Stimulated activated CD8-positive, alpha-beta memory T cell treated with anti-CD3 and anti-CD28 coated beads, Interleukin-12 subunit alpha, Interleukin-12 subunit beta, amount 100 ng/mL, for 4 hours (primary cell): ENCODE results near the gene ARHGAP44.
"Not testable (repeated sequence)": the region's sequence is repeated elsewhere in the genome, so short reads cannot be mapped to it uniquely, and the experiment has no call there.

Source experiments
- DNase-seq: peaks from one replicate; pipeline ENCODE4 v3.0.0-alpha.2; 2020; ENCODE audit warnings: low read depth

The ARHGAP44 gene

DNA sequence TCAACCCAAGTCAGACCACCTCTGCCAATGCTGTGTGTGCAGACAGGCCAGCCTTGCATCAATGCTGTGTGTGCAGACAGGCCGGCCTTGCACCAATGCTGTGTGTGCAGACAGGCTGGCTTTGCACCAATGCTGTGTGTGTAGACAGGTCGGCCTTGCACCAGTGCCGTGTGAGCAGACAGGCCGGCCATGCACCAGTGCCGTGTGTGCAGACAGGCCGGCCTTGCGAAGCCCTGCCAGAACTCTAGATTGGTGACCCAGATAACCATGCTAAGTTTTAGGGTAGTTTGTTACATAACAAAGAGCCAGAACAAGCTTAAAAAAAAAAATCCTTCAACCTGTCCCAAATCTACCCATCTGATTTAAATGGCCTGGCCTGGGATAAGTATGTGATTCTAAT lies 174.2 kb downstream of the ARHGAP44 start:
- no peak for DNase-seq

DNA sequence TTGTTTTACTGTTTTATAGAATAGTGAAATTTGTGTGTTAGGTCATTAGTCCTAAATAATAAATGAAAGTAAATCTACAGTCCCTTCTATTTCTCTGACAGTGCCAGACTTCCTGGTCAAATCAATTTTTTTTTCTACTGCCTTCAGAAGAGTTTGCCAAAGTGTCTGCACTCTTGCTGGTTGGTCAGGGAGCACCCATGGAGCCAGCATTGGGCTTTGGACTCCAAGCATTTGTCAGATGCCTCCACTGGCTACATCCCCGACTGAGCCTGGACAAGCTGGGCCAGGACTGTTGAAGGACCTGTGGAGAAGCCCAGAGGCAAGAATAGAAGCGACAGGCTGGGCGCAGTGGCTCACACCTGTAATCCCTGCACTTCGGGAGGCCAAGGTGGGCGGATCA lies 174.9 kb downstream of the ARHGAP44 start:
- no peak for DNase-seq

DNA sequence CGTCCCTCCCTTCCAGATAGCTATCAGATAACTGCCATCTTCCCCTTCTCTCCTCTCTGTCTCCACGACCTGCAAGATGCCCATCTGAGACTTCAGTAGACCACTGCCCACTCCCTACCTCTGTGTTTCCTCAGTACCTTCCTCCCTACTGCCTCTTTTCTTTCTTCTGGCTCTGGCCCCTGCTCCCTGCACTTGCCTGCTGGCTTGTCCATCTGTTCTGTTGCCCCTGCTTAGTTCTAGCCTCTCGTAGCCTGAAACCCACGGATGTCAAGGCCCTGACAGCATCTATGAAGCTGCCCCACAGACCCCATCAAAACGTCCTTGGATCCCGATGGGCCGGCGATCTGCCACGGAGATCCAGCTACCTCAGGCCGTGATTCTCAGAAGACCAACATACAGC lies 175.5 kb downstream of the ARHGAP44 start:
- DNase-seq, result no peak

DNA sequence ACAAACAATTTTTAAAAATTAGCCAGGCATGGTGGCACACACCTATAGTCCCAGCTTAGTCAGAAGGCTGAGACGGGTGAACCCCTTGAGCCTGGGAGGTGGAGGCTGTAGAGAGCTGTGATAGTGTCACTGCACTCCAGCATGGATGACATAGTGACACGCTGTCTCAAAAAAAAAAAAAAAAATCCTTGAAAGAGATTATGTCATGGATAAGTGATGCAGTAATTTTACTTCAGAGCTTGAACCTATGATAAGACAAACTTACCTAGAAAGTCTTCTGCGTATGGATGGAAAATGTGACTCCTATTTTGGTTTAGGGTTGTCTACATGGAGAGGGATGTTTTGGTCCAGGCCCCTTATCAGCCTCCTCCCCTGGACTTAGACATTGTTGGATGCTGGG lies 176.7 kb downstream of the ARHGAP44 start:
- DNase-seq, result no peak

DNA sequence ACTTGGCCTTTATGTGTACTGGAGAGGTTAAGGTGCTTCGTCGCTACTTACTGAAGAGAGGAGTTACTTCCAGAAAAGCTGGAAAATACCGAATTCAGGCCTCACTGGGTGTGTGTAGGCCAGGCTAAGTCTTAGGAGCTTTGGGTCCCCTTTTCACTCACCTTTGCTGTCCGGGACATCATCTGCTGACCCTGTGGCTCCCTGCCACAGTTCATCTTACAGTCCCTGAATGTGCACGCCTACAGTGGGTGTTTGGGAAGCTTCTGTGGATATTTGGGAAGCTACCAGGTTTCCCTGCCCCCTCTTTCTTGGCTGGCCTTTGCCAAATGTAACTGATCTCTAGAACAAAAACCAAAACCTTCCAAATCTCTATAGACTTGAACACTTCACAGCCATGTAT lies 177.1 kb downstream of the ARHGAP44 start:
- no peak for DNase-seq

DNA sequence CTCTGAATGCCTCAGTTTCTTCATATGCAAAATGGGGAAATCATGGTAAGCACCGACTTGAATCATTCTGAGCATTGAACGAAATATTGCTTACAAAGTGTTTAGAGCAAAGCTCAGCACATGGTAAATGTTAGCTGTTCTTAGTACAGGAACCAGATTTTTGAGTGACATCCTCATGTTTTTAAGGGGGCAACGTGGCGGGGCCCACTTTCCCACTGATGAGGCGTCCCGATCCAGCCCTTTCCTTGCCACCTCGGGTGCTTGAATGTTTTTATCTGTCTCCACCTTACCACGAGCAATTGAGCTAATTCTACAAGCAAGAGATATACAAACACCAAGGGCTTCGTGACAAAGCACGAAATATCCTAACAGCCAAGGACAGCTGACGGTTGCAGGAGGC lies 178.7 kb downstream of the ARHGAP44 start:
- no peak for DNase-seq

DNA sequence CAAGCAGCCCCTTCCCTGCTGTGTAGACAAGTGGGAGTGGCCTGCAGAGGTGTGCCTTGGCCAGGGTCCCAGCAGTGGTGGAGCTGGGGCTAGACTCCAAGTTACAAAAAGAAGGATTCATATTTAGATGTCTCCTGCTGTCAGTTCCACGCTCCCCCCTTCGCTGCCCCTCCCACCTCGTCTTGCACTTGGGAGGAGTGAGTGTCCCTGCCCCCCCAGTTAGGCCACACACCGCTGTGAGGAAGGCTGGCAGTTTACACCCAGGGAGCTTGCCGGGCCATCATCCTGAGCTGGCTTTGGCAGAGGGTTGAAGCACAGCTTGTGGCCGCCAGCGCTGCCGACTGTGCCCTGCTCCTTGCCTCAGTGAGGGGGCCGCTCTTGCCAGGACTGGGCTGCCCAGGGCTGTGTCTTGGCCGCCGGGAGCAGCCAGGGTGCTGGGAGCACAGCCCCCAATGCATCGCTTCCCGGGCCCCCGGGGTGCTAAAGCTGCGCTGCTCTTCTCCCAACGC lies 184.3 kb downstream of the ARHGAP44 start:
- no peak for DNase-seq

DNA sequence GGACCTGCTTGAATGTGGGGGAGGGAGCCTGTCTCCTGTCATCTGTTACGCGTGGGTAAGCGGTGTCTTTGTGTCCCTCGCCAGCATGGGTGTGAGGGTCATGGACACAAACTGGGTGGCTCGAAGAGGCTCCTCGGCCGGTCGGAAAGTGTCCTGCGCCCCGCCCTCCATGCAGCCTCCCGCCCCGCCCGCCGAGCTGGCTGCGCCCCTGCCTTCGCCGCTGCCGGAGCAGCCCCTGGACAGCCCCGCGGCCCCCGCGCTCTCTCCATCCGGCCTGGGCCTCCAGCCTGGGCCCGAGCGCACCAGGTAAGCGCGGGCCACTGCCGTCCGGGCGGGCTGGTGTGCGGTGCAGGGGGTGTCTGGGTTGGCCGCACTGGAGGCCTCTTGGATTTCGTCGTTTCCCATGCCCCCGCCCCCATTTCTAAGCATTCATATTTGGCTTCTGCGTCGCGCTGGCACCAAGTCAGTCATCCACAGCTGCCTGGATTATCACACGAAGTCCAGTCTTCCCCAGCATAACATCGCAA lies 184.8 kb downstream of the ARHGAP44 start:
- DNase-seq, result no peak

DNA sequence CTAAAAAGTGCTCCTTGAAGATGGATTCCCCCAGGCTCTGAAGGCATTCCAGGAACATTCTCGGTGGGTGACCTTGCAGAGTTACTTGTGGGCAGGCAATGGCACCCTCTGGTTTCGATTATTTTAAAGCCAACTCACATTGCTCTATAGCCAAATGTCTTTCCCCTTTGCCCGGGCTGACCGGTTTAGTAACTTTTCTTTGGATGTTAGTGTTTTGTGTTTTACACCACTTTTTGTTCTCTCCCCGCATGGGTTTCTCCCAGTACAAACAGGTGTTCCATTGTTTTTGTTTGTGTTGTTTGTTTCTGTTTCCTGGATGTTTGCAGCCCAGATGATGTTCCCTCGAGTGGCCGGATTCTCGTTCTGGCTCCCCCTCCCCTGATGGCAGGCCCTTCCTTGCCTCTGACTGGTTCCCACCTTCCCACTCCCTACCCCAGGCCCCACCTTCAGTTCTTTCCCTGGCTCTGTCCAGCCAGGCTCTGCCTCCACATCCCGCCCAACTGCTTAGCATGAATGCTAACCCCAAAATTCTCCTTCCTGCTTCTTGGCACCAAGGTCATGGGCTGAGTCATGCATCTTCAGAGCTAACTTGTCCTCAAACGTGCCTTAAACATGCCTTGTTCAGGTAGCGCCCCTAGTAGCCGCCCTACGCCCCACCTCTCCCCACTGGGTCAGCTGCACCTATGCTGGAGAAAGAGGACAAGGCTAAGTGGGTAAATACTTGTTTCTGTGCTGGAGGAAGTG lies 187.9 kb downstream of the ARHGAP44 start:
- no peak for DNase-seq

DNA sequence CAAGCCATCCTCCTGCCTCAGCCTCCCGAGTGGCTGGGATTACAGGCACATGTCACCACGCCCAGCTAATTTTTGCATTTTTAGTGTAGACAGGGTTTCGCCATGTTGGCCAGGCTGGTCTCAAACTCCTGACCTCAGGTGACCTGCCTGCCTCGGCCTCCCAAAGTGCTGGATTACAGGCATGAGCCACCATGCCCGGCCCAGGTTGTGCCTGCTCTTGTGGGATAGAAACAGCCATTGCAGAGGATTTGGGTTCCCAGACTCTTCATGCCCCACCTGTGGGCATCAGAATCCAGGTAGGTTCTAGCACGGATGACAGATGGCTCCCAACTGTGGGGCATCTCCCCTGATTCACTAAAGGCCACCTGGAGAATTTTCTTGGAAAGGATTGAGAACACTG lies 189.5 kb downstream of the ARHGAP44 start:
- DNase-seq, result not testable (repeated sequence)

DNA sequence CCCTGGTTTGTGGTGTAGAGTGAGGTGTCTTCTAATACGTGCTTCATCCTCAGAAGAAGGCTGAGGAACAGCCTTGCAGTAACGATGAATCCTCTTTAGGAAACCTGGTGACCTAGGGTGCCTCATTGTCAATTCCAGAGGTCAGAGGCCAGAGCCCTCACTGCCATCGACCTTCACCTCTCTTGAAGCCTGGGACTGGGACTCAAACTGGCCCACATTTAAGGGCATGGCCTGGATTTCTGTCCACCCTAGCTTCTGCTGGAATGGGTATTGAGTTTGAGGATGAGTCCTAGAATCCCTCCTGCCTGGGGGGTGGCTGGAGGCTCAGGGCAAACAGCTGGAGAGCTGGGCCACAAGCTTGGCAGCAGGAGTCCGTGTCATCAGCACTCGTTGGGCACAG lies 189.9 kb downstream of the ARHGAP44 start:
- no peak for DNase-seq

DNA sequence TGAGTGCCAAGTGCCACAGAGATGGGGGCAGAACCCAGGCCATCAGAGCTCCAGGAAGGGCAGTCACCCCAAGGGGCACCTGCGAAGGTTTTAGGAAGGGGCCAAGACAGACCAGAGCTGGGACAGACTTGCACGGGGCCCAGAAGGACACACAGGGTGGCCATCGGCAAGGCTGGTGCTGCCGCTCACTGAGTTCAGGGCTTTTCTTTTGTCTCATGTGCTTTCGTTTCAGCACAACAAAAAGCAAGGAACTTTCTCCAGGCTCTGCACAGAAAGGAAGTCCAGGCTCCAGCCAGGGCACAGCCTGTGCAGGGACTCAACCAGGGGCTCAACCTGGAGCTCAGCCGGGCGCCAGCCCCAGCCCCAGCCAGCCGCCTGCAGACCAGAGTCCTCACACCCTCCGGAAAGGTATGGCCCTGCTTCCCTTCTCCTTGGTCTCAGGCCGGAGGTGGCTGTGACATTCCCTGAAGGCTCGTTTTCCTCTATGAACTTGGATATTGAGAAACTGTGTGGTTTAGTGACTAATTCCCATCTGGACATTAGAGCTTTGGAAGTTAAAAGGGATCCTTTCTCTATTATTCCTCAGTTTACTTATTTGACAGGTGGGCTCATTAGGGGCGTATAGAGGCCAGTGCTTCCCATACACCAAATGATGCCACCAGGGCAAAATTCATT lies 190.7 kb downstream of the ARHGAP44 start:
- no peak for DNase-seq

DNA sequence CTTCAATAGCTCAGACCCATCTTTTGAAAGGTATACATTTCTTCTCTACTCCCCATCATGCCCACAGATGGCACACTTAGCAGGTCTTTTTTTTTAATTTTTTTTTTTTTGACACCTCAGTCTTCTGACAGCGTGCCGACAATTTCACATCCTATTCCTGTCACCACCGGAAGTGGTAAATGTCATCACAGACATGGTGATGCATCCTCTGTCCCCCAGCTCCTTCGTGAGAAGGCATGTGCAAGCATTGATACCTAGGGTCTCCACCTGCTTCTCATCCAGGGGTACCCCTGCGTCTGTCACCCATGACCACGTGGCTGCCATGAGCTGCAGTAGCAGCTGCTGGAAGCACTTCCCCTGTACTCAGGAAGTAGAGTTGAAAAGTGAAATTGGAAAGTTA lies 192.9 kb downstream of the ARHGAP44 start:
- DNase-seq, result peak; percentile 4

DNA sequence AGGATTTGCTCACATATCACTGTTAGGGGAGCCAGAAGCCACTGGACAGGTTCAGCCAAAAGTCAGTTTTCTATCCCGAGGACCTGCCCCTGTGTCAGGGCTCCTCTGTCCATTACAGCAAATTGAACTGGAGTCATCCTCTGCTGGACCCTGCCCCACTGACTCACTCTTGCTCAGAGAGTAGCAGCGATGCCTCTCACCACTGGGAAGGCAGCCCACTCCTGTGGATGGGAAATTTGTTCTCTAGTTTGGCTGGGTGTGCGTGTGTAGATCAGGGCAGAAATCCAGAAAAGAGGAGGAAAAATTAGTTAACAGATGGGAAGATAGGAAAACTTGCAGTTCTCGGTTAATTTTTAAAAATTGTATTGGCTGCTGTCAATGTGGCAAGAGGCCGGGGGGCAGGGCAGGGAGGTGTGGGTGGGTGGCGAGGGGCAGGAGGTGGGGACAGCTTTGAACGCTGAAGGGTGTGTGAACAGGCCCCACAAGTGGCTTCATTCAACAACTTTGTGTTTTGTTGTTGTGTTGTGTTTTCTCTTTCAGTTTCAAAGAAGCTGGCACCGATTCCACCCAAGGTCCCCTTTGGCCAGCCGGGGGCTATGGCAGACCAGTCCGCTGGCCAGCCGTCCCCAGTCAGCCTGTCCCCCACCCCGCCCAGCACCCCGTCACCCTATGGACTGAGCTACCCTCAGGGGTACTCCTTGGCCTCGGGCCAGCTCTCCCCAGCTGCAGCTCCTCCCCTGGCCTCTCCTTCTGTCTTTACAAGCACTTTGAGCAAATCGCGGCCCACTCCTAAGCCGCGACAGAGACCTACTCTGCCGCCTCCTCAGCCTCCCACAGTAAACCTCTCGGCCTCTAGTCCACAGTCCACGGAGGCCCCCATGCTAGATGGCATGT lies 194.9 kb downstream of the ARHGAP44 start:
- DNase-seq, result no peak

DNA sequence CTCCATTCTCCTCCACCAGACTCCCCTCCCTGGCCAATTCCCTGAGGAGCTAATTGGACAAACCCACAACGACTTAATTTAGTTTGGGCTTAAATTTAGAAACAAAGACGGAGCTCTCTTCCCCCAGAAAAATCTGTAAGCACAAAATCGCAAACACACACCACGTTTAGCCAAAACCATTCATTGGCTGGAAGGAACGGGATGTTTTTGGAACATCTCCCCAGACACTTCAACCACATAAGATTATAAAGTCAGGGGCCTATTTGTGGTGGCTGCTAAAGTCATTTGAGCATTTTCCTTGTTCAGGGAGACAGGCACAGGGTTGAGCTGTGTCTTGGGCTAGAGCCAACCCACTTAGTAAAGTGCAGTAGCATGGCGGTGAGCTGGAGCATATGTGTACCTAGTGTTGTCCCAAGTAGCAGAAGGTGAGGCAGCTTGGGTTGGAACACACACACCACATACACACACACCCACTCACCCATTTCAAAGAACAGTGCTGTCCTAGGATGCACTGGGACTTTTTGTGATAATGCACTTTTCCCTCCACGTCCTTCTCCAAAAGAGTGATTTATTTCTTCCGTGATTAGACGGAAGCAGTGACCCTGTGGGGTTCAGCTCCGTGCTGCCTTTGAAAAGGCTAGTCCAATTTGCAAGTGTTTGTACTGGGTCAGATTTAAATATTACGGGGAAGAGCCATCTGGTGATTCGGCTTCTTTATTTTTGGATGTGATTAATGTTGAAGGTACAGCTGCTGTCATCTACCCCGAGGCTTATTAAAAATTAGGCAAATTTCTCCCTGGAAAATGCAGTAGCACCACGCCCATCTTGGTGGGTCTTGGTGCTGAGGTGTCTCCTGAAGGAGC lies 196.4 kb downstream of the ARHGAP44 start:
- no peak for DNase-seq

DNA sequence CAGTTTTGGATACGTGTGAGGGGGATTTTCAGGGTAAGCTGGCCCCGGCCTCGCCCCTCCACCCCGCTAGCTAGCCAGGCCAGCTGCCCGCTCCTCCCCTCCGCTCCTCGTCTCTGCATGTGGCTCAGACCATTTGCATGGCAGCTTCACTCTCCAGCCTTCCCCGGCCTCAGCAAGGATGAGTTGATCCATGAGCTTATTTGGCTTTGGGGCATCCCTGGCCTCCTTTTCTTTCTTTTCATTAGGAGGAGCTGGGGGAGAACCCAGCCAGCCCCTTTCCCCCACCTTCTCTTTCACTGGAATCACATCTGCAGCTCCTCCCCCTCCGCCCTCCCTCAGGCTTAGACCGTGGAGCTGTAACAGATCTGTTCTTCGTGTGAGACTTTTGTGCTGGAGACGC lies 197.8 kb downstream of the ARHGAP44 start:
- DNase-seq, result no peak

DNA sequence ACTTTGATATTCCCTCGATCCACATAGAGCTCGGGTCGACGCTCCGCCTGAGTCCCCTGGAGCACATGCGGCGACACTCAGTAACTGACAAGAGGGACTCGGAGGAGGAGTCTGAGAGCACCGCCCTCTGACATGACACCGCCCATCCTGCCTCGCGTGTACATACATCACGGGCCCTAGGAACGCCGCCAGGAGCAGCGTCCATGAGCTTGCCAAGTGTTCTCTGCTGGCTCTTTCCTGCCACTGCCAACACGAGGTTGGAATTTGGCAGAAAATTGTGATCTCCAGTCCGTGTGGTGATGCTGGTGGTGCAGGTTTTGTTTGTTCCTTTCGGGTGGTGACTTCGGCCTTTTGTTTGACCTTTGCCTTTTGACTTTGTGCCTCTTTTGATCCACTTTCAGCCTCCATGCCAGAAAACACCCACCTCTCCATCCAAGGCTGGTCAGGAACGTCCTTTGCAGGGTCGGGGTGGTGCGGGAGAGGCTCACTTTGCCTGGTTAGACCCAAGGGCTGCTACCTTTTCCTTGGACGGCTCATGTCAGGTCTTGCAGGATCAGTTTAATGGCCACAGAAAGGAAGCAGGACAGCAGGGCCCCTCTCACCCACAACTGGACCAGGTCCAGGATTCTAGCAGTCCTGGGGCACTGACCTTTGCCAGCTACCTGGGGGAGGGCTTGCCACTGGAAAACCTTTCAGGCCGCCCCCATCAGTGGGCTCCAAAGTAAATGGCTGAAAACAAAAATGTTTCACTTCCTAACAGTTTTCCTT lies 200.9 kb downstream of the ARHGAP44 start:
- DNase-seq, result no peak

DNA sequence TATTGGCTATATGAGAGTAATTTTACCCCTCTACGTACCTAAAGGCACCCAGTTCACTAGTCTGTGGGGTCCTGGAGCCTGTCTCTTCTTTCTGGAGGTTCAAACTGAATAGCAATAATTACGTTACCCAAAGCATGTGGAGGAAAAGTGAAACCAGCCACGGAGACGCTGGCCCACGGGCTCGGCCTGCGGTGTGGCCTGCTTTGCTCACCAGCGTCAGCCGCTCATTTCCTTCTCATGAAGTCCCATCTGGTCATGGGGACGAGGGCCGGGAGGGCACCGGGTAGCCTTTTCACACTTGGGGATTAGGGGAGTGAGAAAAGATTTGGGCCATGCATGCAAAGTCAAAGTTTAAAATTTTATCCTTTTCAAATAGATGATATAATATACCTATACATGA lies 201.6 kb downstream of the ARHGAP44 start:
- no peak for DNase-seq

DNA sequence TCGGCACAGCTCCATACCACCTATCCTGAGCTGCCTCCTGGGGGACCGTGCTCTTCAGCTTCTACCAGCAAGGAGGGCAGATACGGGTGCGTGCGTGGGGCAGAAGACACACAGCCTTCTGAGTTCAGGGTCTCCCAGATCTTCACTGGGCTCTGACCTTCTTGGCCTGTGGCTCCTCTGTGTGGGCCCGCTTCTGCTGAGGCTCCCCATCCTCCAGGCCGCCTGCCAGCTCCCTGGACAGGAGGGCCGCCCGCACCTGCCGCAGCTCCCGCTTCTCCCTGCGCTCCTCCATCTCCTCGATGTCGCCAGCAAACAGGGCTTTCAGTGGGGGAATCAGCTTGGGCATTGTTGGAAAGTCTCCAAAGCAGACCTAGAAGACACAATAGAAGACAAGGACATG lies 203.4 kb downstream of the ARHGAP44 start:
- DNase-seq, result no peak

DNA sequence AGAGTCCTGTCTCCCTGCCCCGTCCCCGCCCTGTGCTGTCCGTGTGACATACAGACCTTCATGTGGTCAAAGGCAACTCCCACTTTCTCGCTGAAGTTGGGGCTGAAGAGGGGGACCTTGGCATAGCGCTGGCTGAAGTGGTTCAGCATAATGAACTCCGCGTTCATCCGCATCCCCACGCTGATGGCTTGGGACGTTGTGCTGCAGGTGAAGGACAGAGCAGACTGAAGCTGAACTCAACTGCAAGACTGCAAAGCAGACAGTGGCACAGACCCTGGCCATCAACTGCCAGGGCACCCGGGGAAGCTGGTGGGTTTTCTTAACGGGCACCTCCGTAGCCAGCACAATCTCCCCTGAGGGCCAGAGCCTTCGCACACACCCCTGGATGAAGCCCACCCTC lies 204.3 kb downstream of the ARHGAP44 start:
- no peak for DNase-seq
